Lung (tissue), 12 donors: Measurements from ENCODE around the gene OR5K2. TPM values are rescaled to one million over a fixed set of nuclear protein-coding genes. Genes with fewer than 3 reads are reported as not detected.

Experiments used
- ATAC-seq: fragments of 200-7000 bp; cut with Tn5 transposase; one replicate; pipeline ENCODE4 v1.9.1; 2020; ENCODE audit warnings: moderate number of reproducible peaks; ENCODE audit not compliant: insufficient read depth, low FRiP score
- DNase-seq, 3 donors: peaks; one replicate each; pipeline ENCODE4 v3.0.0-alpha.2; 2013 to 2017
- H3K27ac ChIP-seq, 2 donors: one replicate each; pipeline ENCODE4 v1.5.1; 2013; ENCODE audit warnings: mild to moderate bottlenecking in 2 of 2, moderate library complexity in 2 of 2, control low read depth in 1 of 2, inconsistent platforms in 1 of 2, low read depth in 1 of 2, low read length in 1 of 2
- H3K27me3 ChIP-seq, 3 donors: one replicate each; pipeline ENCODE4 v1.5.1; 2013; ENCODE audit warnings: low read length in 2 of 3; ENCODE audit not compliant: control insufficient read depth in 3 of 3, insufficient read depth in 3 of 3
- H3K36me3 ChIP-seq, 4 donors: one replicate each; pipeline ENCODE4 v1.5.1; 2013; ENCODE audit warnings: low read length in 4 of 4, mild to moderate bottlenecking in 1 of 4, moderate library complexity in 1 of 4; ENCODE audit not compliant: control insufficient read depth in 4 of 4, insufficient read depth in 4 of 4
- H3K4me1 ChIP-seq, 5 donors: one replicate each; pipeline ENCODE4 v1.5.1; 2013; ENCODE audit warnings: low read length in 5 of 5, mild to moderate bottlenecking in 2 of 5, moderate library complexity in 1 of 5; ENCODE audit not compliant: control insufficient read depth in 5 of 5, insufficient read depth in 5 of 5
- H3K4me3 ChIP-seq: one replicate; pipeline ENCODE4 v1.5.1; 2013; ENCODE audit warnings: mild to moderate bottlenecking, control low read depth, moderate library complexity
- H3K9ac ChIP-seq, 2 donors: one replicate each; pipeline ENCODE4 v1.5.1; 2013; ENCODE audit warnings: low read length in 2 of 2, control low read depth in 1 of 2; ENCODE audit not compliant: insufficient read depth in 1 of 2
- H3K9me3 ChIP-seq, 4 donors: one replicate each; pipeline ENCODE4 v1.5.1; 2013; ENCODE audit warnings: low read length in 3 of 4, mild to moderate bottlenecking in 1 of 4, moderate library complexity in 1 of 4; ENCODE audit not compliant: control insufficient read depth in 4 of 4, insufficient read depth in 3 of 4
- CTCF ChIP-seq: IDR thresholded peaks from 2 replicates; pipeline ENCODE4 v1.5.1; 2012; ENCODE audit warnings: mild to moderate bottlenecking; ENCODE audit errors: control extremely low read depth, extremely low read depth
- WGBS, 2 donors: extraction: QIAGEN DNeasy Blood & Tissue Kit; methylation state at CpG; one replicate each; pipeline ENCODE4 v1.1.7; 2013; 5-methylcytosine and 5-hydroxymethylcytosine counted together
- polyA plus RNA-seq, 2 donors: library from polyadenylated mRNA; stranded (reverse); fragments of 200-250 nt; gene quantifications; one replicate each; pipeline ENCODE4 v1.2.1, GENCODE V29; 2013
- total RNA-seq, 2 donors: library from RNA; depleted of rRNA in 1 of 2; stranded (reverse); fragments of >200 nt in 1 of 2; gene quantifications; one replicate each; pipeline ENCODE4 v1.2.1, GENCODE V29; 2014 to 2021
- donor health status: control.
- donor health status: control.
- donor health status: Bipolar disorder and iron deficiency.
- donor health status: healthy.
- donor health status: DM: yes; HTN: yes; CAD: no.

Gene OR5K2
- total and polyA plus RNA-seq, 4 donors: not detected

- no peaks in the 10 kb centered on the region for H3K27me3 ChIP-seq
- H3K4me1 ChIP-seq: no peaks in the 10 kb centered on the region
- WGBS, 2 donors: 98 to 99% methylated on average over 2 of the region's 2 CpGs
- H3K9ac ChIP-seq: no peak overlapping the region
- H3K4me3 ChIP-seq: no peak overlapping the region
- no peak overlapping the region for H3K27ac ChIP-seq
- no peaks in the 10 kb centered on the region for H3K9me3 ChIP-seq
- TF ChIP-seq CTCF: no peak
- ATAC-seq (no peak), DNase-seq (no peak)
- H3K36me3 ChIP-seq: peaks cover 0 to 8% (median 6%) of the 10 kb centered on the region in 4 donors
These were observed 11.1 kb downstream of the OR5K2 start for GRCh38 chr3:98508582-98508981.

- DNase-seq (no peak), ATAC-seq (no peak)
- WGBS, 2 donors: 93 to 97% methylated on average over 4 of the region's 4 CpGs
- Histone ChIP-seq H3K4me3 (no peak overlapping the region), H3K9me3 (peaks cover 0 to 1% (median 0%) of the 10 kb centered on the region in 4 donors), H3K9ac (no peak overlapping the region), H3K27ac (no peak overlapping the region), H3K4me1 (no peaks in the 10 kb centered on the region), H3K36me3 (peaks cover 0 to 17% (median 12%) of the 10 kb centered on the region in 4 donors), H3K27me3 (no peaks in the 10 kb centered on the region)
- TF ChIP-seq CTCF: no peak
These were observed 15.1 kb downstream of the OR5K2 start for GRCh38 chr3:98512576-98512975.

- Histone ChIP-seq H3K36me3 (peaks cover 0 to 16% (median 12%) of the 10 kb centered on the region in 4 donors), H3K4me3 (no peak overlapping the region), H3K27ac (no peak overlapping the region), H3K4me1 (no peaks in the 10 kb centered on the region), H3K9me3 (peaks cover 0 to 1% (median 0%) of the 10 kb centered on the region in 4 donors), H3K27me3 (no peaks in the 10 kb centered on the region), H3K9ac (no peak overlapping the region)
- 47 to 61% methylated on average over 4 of the region's 4 CpGs for WGBS, 2 donors
- DNase-seq: no peak
- ATAC-seq: no peak
- TF ChIP-seq CTCF: no peak
These were observed 15.6 kb downstream of the OR5K2 start for GRCh38 chr3:98513091-98513511.

GRCh38 chr3:98513736-98514135 is 16.3 kb downstream of the OR5K2 start:
- 98 to 99% methylated on average over 3 of the region's 3 CpGs for WGBS, 2 donors
- H3K36me3 ChIP-seq: peaks cover 4 to 15% (median 10%) of the 10 kb centered on the region in 4 donors
- H3K27me3 ChIP-seq: no peaks in the 10 kb centered on the region
- DNase-seq: no peak
- peaks cover 0 to 1% (median 0%) of the 10 kb centered on the region in 4 donors for H3K9me3 ChIP-seq
- no peak overlapping the region for H3K4me3 ChIP-seq
- H3K27ac ChIP-seq: no peak overlapping the region
- no peaks in the 10 kb centered on the region for H3K4me1 ChIP-seq
- TF ChIP-seq CTCF: no peak
- ATAC-seq: no peak
- H3K9ac ChIP-seq: no peak overlapping the region
